Skeletal muscle satellite cell (primary cell): ENCODE results near the gene SNX18.

Experiments used
- H3K27me3 ChIP-seq: 2 replicates; pipeline ENCODE4 v1.7.0; 2013; ENCODE audit warnings: low read length; ENCODE audit not compliant: control insufficient read depth, insufficient read depth
- H3K36me3 ChIP-seq: 2 replicates; pipeline ENCODE4 v1.7.0; 2013; ENCODE audit warnings: mild to moderate bottlenecking, control low read depth, low read length; ENCODE audit not compliant: insufficient read depth
- H3K4me1 ChIP-seq: 2 replicates; pipeline ENCODE4 v1.7.0; 2013; ENCODE audit warnings: low read length; ENCODE audit not compliant: control insufficient read depth, insufficient read depth
- H3K4me2 ChIP-seq: 2 replicates; pipeline ENCODE4 v1.7.0; 2013; ENCODE audit warnings: mild to moderate bottlenecking, low read length
- H3K4me3 ChIP-seq: 2 replicates; pipeline ENCODE4 v1.7.0; 2013; ENCODE audit warnings: low read length
- H3K9ac ChIP-seq: 2 replicates; pipeline ENCODE4 v1.7.0; 2013; ENCODE audit warnings: mild to moderate bottlenecking, low read depth, low read length, moderate library complexity
- H3K9me3 ChIP-seq: replicated peaks from 2 replicates; pipeline ENCODE4 v1.7.0; 2013; ENCODE audit warnings: mild to moderate bottlenecking, control low read depth, low read length

SNX18 gene

DNA sequence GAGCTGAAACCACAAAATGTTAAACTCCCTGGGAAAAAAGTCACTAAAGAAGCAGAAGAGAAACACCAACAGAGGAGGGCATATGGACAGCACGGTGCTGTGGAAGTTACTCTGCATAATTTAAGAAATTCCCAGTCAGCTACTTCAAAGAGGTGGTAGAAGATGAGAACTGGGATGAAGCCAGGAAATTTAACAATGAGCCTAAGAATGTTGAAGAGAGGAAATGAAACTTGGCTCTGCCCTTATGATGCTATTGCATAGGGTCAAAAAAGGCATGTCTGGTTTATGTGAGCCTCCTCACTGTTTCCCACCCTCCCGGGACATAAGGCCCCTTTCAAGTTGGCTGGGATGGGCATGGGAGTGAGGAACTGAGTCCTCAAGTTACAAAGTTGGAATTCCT is 25.4 kb upstream of the SNX18 start:
- no peak overlapping the region for H3K9ac ChIP-seq
- no peaks in the 10 kb centered on the region for H3K36me3 ChIP-seq
- no peak overlapping the region for H3K4me3 ChIP-seq
- H3K9me3 ChIP-seq = no peaks in the 10 kb centered on the region
- no peak overlapping the region for H3K4me2 ChIP-seq
- H3K4me1 ChIP-seq = no peaks in the 10 kb centered on the region
- peaks cover 15% of the 10 kb centered on the region for H3K27me3 ChIP-seq

DNA sequence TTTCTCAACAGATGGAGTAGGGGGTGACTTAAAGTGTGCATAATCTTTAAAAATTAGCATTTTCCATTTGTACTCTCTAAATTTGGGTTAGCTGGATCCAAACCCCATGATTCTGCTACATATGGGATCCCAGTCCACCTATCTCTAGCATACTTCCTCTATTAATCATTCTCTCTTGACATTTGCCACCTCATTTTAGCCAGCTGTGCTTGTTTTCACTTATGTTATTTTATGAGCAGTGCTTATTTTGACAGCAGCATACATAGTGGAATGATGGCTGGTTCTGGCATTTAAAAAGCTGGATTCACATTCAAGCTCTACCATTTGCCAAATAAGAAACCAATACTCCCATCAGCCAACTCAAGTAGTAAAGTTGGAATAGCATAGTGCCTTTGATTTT is 22.5 kb upstream of the SNX18 start:
- Histone ChIP-seq H3K9ac (no peak overlapping the region), H3K4me1 (no peaks in the 10 kb centered on the region), H3K27me3 (peaks cover 15% of the 10 kb centered on the region), H3K4me3 (no peak overlapping the region), H3K9me3 (no peaks in the 10 kb centered on the region), H3K4me2 (no peak overlapping the region), H3K36me3 (no peaks in the 10 kb centered on the region)

DNA sequence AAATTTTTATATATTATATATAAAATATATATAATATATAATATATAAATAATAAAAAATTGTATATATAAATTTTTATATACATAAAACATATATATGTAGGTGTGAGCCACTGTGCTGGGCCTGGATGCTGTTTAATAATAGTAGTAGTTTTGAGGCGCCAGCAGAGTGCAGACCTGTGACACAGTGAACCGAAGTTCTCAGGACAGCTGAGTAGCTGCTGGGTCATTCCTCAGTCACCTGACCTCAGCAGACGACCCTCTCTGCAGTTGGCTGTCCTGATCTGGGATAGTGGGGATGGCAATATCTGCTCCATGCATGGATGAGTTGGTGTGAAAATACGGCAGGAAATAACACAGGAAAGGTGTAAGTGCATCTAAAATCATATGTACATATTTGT is 3.3 kb upstream of the SNX18 start:
- peaks cover 15% of the 10 kb centered on the region for H3K4me1 ChIP-seq
- no peak overlapping the region for H3K9ac ChIP-seq
- no peaks in the 10 kb centered on the region for H3K27me3 ChIP-seq
- no peaks in the 10 kb centered on the region for H3K36me3 ChIP-seq
- no peak overlapping the region for H3K4me3 ChIP-seq
- H3K4me2 ChIP-seq = no peak overlapping the region
- no peaks in the 10 kb centered on the region for H3K9me3 ChIP-seq

DNA sequence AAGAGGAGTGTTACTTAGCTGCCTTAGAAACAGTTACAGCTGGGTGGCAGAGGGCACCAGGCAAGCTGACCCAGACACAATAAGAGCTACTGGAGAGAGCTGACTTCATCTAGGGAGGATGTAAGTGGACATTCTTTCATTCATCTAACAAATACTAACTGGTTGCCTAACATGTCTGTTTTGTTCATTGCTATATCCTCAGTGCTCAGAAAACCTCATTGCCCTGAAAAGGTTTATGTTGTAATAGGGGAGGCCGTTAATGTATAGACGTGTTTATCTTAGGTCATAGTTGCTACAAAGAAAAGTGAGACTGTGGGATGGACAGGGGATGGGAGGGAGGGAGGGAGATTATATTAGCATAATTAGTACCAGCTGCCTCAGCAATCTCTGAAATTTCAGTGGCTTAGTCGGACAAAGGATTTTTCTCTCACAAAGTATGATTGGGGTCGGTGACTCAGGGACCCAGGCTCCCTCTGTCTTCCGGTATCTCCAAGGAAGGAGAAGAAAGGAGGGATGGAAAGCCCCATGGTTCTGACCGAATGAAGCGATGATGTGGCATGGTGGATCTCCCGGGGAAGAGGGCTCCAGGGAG is 2.6 kb upstream of the SNX18 start:
- no peak overlapping the region for H3K9ac ChIP-seq
- no peaks in the 10 kb centered on the region for H3K36me3 ChIP-seq
- no peaks in the 10 kb centered on the region for H3K27me3 ChIP-seq
- no peaks in the 10 kb centered on the region for H3K9me3 ChIP-seq
- H3K4me3 ChIP-seq = no peak overlapping the region
- H3K4me2 ChIP-seq = no peak overlapping the region
- H3K4me1 ChIP-seq = peaks cover 21% of the 10 kb centered on the region

DNA sequence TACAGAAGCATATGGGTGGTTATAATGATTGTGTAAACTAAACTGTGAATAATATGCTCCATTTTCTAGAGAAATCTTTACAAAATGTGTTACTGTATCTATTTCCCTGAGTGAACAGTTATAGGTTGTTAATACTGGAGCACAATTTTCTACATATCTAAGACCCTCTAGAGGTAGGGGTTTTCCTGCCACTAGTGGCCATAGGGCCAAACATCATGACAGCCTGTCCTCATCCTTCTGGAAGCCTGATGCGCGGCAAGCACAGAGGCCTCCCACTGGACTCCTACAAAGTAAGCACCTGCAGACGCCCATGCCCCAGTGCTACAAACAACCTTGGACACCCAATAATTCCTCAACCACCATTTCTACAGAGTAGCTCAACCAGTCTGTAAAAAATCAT is 1.9 kb upstream of the SNX18 start:
- Histone ChIP-seq H3K36me3 (no peaks in the 10 kb centered on the region), H3K4me3 (no peak overlapping the region), H3K9me3 (no peaks in the 10 kb centered on the region), H3K4me2 (no peak overlapping the region), H3K4me1 (peaks cover 24% of the 10 kb centered on the region), H3K27me3 (no peaks in the 10 kb centered on the region), H3K9ac (no peak overlapping the region)

DNA sequence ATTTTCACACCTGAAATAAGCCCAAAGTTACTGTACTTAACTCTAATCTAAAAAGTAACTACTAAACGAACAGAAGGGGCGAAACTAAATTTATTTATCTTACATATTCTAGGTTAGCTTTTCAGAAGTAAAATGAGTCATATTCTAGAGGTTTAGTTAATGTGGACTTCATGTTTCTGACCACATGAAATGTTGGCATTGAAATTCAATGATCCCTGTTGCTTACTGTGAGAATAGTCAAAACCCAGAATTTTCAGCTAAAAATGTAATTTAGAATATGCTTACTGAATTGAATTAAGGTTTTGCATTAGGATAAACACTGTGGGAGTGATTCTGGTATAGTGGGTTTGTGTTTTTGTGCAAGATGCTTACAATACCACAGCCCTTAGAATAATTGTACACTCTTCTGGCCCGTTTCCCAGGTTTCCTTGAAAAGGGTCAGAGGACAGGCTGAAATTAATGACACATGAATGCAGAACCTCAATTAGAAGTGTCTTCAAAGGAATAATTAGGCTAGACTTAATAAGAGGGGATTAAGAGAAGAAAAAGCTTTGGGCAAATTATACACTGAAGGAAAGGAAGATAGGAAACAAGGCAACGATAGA is 1.4 kb upstream of the SNX18 start:
- Histone ChIP-seq H3K4me3 (no peak overlapping the region), H3K4me2 (no peak overlapping the region), H3K36me3 (no peaks in the 10 kb centered on the region), H3K9me3 (no peaks in the 10 kb centered on the region), H3K4me1 (peaks cover 28% of the 10 kb centered on the region), H3K27me3 (no peaks in the 10 kb centered on the region), H3K9ac (no peak overlapping the region)

DNA sequence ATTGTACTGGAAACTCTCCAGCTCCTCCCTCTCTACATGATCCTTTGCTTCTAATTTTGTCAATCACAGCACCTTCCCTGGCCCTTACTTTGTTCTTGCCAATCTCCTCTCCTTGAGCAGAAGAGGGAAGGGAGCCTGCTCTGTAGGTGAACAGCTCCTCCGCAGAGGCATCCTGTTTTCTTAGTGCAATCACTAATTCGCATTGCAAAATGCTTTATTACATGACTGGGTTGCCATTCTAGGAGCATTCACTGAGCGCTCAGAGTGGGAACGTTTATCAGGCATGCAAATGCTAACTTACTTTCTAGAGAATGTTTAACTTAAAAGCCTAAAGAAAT is 416 bp upstream of the SNX18 start:
- peak overlapping the region; percentile 90 for H3K4me2 ChIP-seq
- H3K4me3 ChIP-seq = peak overlapping the region; percentile 23
- no peak overlapping the region for H3K9ac ChIP-seq
- H3K36me3 ChIP-seq = no peaks in the 10 kb centered on the region
- H3K27me3 ChIP-seq = no peaks in the 10 kb centered on the region
- H3K4me1 ChIP-seq = peaks cover 34% of the 10 kb centered on the region
- H3K9me3 ChIP-seq = no peaks in the 10 kb centered on the region

DNA sequence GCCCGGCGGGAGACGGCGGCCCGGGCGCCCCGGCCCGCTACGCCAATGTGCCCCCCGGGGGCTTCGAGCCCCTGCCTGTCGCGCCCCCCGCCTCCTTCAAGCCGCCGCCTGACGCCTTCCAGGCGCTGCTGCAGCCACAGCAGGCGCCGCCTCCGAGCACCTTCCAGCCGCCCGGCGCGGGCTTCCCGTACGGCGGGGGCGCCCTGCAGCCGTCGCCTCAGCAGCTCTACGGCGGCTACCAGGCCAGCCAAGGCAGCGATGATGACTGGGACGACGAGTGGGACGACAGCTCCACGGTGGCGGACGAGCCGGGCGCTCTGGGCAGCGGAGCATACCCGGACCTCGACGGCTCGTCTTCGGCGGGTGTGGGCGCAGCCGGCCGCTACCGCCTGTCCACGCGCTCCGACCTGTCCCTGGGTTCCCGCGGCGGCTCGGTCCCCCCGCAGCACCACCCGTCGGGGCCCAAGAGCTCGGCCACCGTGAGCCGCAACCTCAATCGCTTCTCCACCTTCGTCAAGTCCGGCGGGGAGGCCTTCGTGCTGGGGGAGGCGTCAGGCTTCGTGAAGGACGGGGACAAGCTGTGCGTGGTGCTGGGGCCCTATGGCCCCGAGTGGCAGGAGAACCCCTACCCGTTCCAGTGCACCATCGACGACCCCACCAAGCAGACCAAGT is 723 bp downstream of the SNX18 start:
- peak overlapping the region; percentile 90 for H3K4me2 ChIP-seq
- H3K4me3 ChIP-seq = peak overlapping the region; percentile 76
- H3K9ac ChIP-seq = peak overlapping the region; percentile 88
- peaks cover 34% of the 10 kb centered on the region for H3K4me1 ChIP-seq
- no peaks in the 10 kb centered on the region for H3K27me3 ChIP-seq
- no peaks in the 10 kb centered on the region for H3K9me3 ChIP-seq
- H3K36me3 ChIP-seq = no peaks in the 10 kb centered on the region

DNA sequence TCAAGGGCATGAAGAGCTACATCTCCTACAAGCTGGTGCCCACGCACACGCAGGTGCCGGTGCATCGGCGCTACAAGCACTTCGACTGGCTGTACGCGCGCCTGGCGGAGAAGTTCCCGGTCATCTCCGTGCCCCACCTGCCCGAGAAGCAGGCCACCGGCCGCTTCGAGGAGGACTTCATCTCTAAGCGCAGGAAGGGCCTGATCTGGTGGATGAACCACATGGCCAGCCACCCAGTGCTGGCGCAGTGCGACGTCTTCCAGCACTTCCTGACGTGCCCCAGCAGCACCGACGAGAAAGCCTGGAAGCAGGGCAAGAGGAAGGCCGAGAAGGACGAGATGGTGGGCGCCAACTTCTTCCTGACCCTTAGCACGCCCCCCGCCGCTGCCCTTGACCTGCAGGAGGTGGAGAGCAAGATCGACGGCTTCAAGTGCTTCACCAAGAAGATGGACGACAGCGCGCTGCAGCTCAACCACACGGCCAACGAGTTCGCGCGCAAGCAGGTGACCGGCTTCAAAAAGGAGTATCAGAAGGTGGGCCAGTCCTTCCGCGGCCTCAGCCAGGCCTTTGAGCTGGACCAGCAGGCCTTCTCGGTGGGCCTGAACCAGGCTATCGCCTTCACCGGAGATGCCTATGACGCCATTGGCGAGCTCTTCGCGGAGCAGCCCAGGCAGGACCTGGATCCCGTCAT is 1.4 kb downstream of the SNX18 start:
- Histone ChIP-seq H3K9ac (peak overlapping the region; percentile 88), H3K4me1 (peaks cover 39% of the 10 kb centered on the region), H3K27me3 (no peaks in the 10 kb centered on the region)

DNA sequence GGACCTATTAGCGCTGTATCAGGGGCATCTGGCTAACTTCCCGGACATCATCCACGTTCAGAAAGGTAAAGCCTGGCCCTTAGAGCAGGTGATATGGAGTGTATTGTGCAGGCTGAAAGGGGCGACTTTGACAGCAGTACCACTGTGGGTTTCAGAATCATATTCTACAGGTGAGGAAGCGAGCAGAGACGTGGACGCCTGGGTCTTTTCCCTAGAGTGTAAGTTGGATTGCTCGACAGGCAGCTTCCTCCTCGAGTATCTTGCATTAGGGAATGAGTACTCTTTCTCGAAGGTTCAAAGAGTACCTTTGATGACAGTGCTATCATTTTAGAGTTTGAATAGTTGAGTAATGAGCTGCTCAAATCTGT is 1.9 kb downstream of the SNX18 start:
- Histone ChIP-seq H3K4me2 (peak overlapping the region; percentile 90), H3K36me3 (no peaks in the 10 kb centered on the region), H3K9me3 (no peaks in the 10 kb centered on the region), H3K4me3 (peak overlapping the region; percentile 76), H3K4me1 (peaks cover 45% of the 10 kb centered on the region), H3K9ac (peak overlapping the region; percentile 79), H3K27me3 (no peaks in the 10 kb centered on the region)

More for the DNA sequence above, 1.4 kb downstream of the SNX18 start:
- H3K4me3 ChIP-seq = peak overlapping the region; percentile 76
- no peaks in the 10 kb centered on the region for H3K36me3 ChIP-seq
- H3K9me3 ChIP-seq = no peaks in the 10 kb centered on the region
- peak overlapping the region; percentile 90 for H3K4me2 ChIP-seq

DNA sequence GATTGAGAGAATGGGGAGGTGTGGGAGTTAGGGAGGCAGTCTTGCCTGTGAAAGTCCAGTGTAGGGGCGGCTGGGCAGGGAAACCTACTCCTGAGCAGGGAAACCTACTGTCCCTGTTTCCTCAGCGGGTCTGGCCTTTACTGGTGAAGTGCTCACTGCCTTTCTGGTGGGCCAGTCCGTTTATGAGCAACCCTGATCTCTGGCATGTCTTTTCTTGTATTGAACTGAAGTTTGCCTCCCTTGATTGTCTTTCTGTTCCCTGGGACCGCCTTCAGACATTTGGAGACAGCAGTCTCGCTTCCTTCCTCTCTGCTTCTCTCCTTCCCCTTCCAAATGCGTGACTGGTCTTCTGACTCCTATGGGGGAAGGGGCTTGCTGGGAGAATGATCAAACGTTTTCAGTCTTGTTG is 2.9 kb downstream of the SNX18 start:
- Histone ChIP-seq H3K36me3 (no peaks in the 10 kb centered on the region), H3K4me3 (peak overlapping the region; percentile 76), H3K4me1 (peaks cover 52% of the 10 kb centered on the region), H3K9me3 (no peaks in the 10 kb centered on the region), H3K9ac (peak overlapping the region; percentile 79), H3K27me3 (no peaks in the 10 kb centered on the region), H3K4me2 (peak overlapping the region; percentile 90)
